ENCODE results near the gene VPS8. TPM values are rescaled to one million over a fixed set of nuclear protein-coding genes. Genes with fewer than 3 reads are reported as not detected.
A peak's percentile ranks its signal among the peaks of the same experiment; 100 is the strongest.

Gene VPS8
- total RNA-seq, 1 donor = 95.2 TPM

GRCh38 chr3:184776916-184777315 lies 35.0 kb upstream of the VPS8 start:
- TF ChIP-seq, protein P1, sequence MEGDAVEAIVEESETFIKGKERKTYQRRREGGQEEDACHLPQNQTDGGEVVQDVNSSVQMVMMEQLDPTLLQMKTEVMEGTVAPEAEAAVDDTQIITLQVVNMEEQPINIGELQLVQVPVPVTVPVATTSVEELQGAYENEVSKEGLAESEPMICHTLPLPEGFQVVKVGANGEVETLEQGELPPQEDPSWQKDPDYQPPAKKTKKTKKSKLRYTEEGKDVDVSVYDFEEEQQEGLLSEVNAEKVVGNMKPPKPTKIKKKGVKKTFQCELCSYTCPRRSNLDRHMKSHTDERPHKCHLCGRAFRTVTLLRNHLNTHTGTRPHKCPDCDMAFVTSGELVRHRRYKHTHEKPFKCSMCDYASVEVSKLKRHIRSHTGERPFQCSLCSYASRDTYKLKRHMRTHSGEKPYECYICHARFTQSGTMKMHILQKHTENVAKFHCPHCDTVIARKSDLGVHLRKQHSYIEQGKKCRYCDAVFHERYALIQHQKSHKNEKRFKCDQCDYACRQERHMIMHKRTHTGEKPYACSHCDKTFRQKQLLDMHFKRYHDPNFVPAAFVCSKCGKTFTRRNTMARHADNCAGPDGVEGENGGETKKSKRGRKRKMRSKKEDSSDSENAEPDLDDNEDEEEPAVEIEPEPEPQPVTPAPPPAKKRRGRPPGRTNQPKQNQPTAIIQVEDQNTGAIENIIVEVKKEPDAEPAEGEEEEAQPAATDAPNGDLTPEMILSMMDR (IDR thresholded peaks at IDR 0.05; ENCODE audit: extremely low read depth, low read depth, low read length) = no peak
- Histone ChIP-seq H4K20me1 (ENCODE audit: insufficient read depth, low read length) (no peaks in the 10 kb centered on the region), H3K4me1 (ENCODE audit: insufficient read depth, low read length) (peaks cover 21% of the 10 kb centered on the region)

DNA sequence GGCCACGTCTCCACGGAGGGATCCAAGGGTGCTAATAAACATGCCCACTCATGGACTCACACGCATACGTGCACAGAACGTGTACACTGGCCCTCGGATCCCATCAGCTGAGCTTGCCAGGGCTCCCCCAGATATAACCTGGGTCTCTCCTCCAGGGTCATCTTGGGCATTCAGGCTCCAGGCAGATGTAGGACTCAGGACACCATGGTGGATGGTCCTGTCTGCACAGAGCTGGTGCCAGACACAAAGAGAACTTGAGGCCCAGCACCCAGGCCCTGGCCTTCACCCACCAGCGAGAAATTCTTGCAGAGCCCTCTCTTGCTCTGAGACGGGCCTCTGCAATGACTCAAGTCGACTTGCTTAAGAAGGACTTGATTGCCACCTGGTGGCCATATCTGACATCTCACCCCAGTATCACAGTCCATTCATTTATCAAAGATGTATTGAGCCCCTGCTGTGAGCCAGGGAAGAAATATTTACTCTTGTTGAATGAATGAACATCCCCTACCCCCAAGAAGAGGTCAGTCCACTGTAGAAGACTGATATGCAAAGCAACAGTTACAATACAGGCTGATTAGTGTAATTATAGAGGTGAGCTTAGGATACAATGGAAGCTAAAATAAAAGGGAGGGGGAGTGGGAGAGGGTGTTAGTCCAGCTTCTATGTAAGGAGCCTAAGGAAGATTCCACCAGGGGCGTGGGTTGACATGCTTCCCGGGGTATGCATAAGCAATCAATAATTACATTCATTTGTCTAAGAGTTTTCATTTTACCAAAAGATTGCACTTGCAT lies 34.2 kb upstream of the VPS8 start:
- peak; percentile 97 for DNase-seq (ENCODE audit: insufficient read length, low spot score, missing footprints)
- Histone ChIP-seq H3K4me1 (ENCODE audit: insufficient read depth, low read length) (peaks cover 22% of the 10 kb centered on the region), H3K27ac (ENCODE audit: low read depth, low read length) (no peak overlapping the region), H3K4me2 (ENCODE audit: insufficient read depth, low read length) (no peak overlapping the region), H3K79me2 (ENCODE audit: insufficient read depth, low read length) (no peaks in the 10 kb centered on the region), H2AFZ (ENCODE audit: low read length) (no peak overlapping the region), H4K20me1 (ENCODE audit: insufficient read depth, low read length) (no peaks in the 10 kb centered on the region), H3K9me3 (ENCODE audit: low read depth, low read length) (no peaks in the 10 kb centered on the region), H3K27me3 (ENCODE audit: insufficient read depth, low read length) (no peaks in the 10 kb centered on the region), H3K4me3 (ENCODE audit: insufficient read depth, low read length) (no peak overlapping the region), H3K36me3 (ENCODE audit: insufficient read depth, low read length) (no peaks in the 10 kb centered on the region)
- TF ChIP-seq, protein P1 (IDR thresholded peaks at IDR 0.05; ENCODE audit: extremely low read depth, low read depth, low read length) = peak; percentile 81

More at GRCh38 chr3:184776916-184777315, 35.0 kb upstream of the VPS8 start:
- Histone ChIP-seq H3K27me3 (ENCODE audit: insufficient read depth, low read length) (no peaks in the 10 kb centered on the region), H3K9me3 (ENCODE audit: low read depth, low read length) (no peaks in the 10 kb centered on the region), H3K36me3 (ENCODE audit: insufficient read depth, low read length) (no peaks in the 10 kb centered on the region), H3K79me2 (ENCODE audit: insufficient read depth, low read length) (no peaks in the 10 kb centered on the region), H2AFZ (ENCODE audit: low read length) (no peak overlapping the region), H3K4me2 (ENCODE audit: insufficient read depth, low read length) (no peak overlapping the region), H3K27ac (ENCODE audit: low read depth, low read length) (no peak overlapping the region), H3K4me3 (ENCODE audit: insufficient read depth, low read length) (no peak overlapping the region)
- peak; percentile 56 for DNase-seq (ENCODE audit: insufficient read length, low spot score, missing footprints)

GRCh38 chr3:184778426-184779332 lies 33.3 kb upstream of the VPS8 start:
- Histone ChIP-seq H3K4me2 (ENCODE audit: insufficient read depth, low read length) (peak overlapping the region; percentile 66), H2AFZ (ENCODE audit: low read length) (peak overlapping the region; percentile 74), H3K79me2 (ENCODE audit: insufficient read depth, low read length) (no peaks in the 10 kb centered on the region), H3K27ac (ENCODE audit: low read depth, low read length) (no peak overlapping the region), H3K36me3 (ENCODE audit: insufficient read depth, low read length) (no peaks in the 10 kb centered on the region), H3K4me1 (ENCODE audit: insufficient read depth, low read length) (peaks cover 29% of the 10 kb centered on the region), H4K20me1 (ENCODE audit: insufficient read depth, low read length) (no peaks in the 10 kb centered on the region), H3K27me3 (ENCODE audit: insufficient read depth, low read length) (no peaks in the 10 kb centered on the region), H3K9me3 (ENCODE audit: low read depth, low read length) (no peaks in the 10 kb centered on the region), H3K4me3 (ENCODE audit: insufficient read depth, low read length) (peak overlapping the region; percentile 45)
- TF ChIP-seq, protein P1 (IDR thresholded peaks at IDR 0.05; ENCODE audit: extremely low read depth, low read depth, low read length) = no peak
- DNase-seq (ENCODE audit: insufficient read length, low spot score, missing footprints) = peak; percentile 88
